ENCODE data around the gene P4HA2.

Gene P4HA2

GRCh38 chr5:132227485-132228240 is at the start of gene P4HA2:
P4HA2 (minus strand) TSS chr5:132227853; CDS start chr5:132218626, 9,227 bp downstream.
- Histone ChIP-seq H3K27ac (ENCODE audit: low read depth, low read length) (peak within 1 kb of the TSS; percentile 51), H3K36me3 (ENCODE audit: insufficient read depth, low read length) (no peaks in the 10 kb centered on the region), H3K4me3 (ENCODE audit: low read depth, low read length) (peak within 1 kb of the TSS; percentile 88), H2AFZ (ENCODE audit: low read length, unreplicated experiment) (peak within 1 kb of the TSS; percentile 68), H3K4me1 (ENCODE audit: control insufficient read depth, insufficient read depth, low read length, unreplicated experiment) (peaks cover 36% of the 10 kb centered on the region), H3K27me3 (ENCODE audit: insufficient read depth, low read length) (no peaks in the 10 kb centered on the region), H3K79me2 (ENCODE audit: control insufficient read depth, insufficient read depth, low read length, unreplicated experiment) (peaks cover 43% of the 10 kb centered on the region)

DNA sequence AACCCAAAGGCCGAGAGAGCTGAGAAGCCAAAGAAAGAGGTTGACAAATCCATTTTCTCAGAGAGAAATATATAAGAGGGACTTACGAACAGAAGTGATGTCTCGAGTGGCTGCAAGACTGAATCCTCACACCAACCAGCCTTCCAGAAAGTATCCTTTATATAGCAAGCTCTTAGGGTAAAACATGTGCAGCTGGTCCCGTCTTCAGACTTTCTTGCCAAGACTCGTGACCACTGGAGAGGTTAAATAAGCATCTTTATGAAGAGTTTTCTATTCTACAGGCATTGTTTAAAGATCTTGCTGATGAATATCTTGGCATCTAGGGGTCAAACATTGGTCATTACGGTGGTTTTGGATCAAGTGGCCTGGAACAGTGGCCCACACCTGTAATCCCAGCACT is 49.6 kb upstream of the P4HA2 start:
- Histone ChIP-seq H3K27ac (ENCODE audit: low read depth, low read length) (no peak overlapping the region), H2AFZ (ENCODE audit: low read length, unreplicated experiment) (no peak overlapping the region), H3K79me2 (ENCODE audit: control insufficient read depth, insufficient read depth, low read length, unreplicated experiment) (no peaks in the 10 kb centered on the region), H3K4me1 (ENCODE audit: control insufficient read depth, insufficient read depth, low read length, unreplicated experiment) (no peaks in the 10 kb centered on the region), H3K4me3 (ENCODE audit: low read depth, low read length) (no peak overlapping the region), H3K27me3 (ENCODE audit: insufficient read depth, low read length) (no peaks in the 10 kb centered on the region), H3K36me3 (ENCODE audit: insufficient read depth, low read length) (peaks cover under 1% of the 10 kb centered on the region; the same call in 1 of the 2 replicates)

DNA sequence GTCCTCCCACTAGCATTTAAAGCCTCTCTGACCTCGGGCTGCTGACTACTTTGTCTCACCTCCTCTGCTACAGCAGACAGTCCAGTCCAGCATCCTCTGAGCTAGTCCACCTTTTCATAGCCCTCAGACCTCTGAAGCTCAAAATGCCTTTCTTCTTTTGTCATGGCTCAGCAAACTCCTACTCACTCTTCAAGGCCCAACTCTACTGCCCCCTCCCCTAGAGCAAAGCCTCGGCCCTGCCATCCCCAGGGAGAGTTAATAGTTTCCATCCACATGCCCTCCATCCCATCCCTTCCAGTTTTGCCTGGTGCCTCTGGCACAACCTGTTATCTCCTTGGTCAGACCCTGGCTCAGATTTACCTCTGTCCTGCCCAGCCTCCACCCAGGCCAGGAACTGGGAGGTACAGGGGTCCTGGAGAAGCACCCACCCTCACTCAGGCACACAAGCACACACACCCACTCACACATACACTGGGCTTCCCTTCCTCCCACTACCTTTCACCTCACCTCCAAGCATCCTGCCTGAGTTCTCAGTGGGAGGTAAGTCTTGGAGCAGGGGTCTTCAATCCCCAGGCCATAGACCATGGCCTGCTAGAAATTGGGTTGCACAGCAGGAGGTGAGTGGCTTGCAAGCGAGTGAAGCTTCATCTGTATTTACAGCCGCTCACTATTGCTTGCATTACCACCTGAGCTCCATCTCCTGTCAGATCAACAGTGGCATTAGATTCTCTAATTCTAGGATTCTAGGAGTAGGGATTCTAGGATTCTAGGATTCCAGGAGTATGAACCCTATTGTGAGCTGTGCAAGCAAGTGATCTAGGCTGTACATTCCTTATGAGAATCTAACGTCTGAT is 47.9 kb upstream of the P4HA2 start:
- Histone ChIP-seq H2AFZ (ENCODE audit: low read length, unreplicated experiment) (no peak overlapping the region), H3K4me1 (ENCODE audit: control insufficient read depth, insufficient read depth, low read length, unreplicated experiment) (no peaks in the 10 kb centered on the region), H3K4me3 (ENCODE audit: low read depth, low read length) (no peak overlapping the region), H3K79me2 (ENCODE audit: control insufficient read depth, insufficient read depth, low read length, unreplicated experiment) (no peaks in the 10 kb centered on the region), H3K27ac (ENCODE audit: low read depth, low read length) (no peak overlapping the region), H3K36me3 (ENCODE audit: insufficient read depth, low read length) (peaks cover 9% of the 10 kb centered on the region; the same call in 1 of the 2 replicates), H3K27me3 (ENCODE audit: insufficient read depth, low read length) (no peaks in the 10 kb centered on the region)

DNA sequence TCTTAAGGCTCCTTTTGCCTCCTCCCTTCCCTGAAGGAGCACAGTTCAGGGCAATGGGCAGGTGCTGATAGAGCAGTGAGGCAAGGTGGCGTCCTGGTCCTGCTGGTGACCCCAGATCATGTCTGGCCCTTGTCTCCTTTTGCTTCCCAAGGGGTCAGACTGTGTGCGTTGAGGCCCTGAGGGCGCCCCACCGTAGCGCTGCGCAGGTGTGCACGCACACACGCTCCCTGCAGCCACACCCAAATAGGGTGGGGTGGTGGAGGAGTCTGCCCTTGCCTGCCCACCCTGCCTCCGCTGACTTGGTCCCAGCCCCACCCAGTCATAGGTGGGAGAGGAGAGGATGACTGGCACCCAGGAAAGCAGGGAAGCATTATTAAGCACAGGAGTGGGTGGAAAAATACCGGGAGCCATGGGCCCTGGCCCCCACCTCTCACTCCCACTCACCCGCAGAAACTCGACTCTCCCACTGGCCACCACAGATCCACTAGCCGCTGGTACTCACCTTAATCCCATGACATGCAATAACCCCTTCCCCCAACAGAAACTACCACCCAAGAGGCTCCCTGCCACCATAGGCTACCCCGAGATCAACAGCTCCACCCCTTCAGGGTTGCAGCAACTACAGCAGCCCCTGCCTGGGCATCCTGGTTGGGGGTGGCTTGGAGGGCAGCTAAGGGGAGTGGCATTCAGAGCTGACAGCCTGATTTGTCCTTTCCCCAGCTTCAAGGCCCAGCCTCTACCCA is 46.6 kb upstream of the P4HA2 start:
- Histone ChIP-seq H3K4me1 (ENCODE audit: control insufficient read depth, insufficient read depth, low read length, unreplicated experiment) (peaks cover 7% of the 10 kb centered on the region), H3K36me3 (ENCODE audit: insufficient read depth, low read length) (peaks cover 11% of the 10 kb centered on the region; the same call in 1 of the 2 replicates), H3K79me2 (ENCODE audit: control insufficient read depth, insufficient read depth, low read length, unreplicated experiment) (no peaks in the 10 kb centered on the region), H3K27ac (ENCODE audit: low read depth, low read length) (no peak overlapping the region), H3K4me3 (ENCODE audit: low read depth, low read length) (no peak overlapping the region), H2AFZ (ENCODE audit: low read length, unreplicated experiment) (no peak overlapping the region), H3K27me3 (ENCODE audit: insufficient read depth, low read length) (no peaks in the 10 kb centered on the region)

DNA sequence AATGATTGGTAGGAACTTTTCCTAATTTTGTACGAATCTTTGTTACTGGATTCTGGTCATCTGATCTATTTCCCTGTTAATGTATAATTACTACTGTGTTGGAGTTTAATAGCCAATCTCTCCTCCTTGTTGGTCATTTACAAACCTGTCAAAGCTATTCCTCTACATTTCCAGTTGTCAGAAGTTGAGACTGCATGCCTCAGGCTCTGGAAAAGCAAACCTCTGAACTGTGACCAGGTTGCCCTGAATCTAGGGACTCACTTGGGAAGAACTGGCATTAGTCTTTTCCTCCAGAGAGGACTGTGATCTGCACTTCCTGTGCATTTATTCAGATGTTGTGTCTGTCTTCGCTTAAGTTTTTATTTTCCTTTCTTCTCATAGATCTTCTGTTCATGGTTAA is 46.0 kb upstream of the P4HA2 start:
- H3K27me3 ChIP-seq (ENCODE audit: insufficient read depth, low read length) = no peaks in the 10 kb centered on the region
- H3K27ac ChIP-seq (ENCODE audit: low read depth, low read length) = no peak overlapping the region
- peaks cover 11% of the 10 kb centered on the region; the same call in 1 of the 2 replicates for H3K36me3 ChIP-seq (ENCODE audit: insufficient read depth, low read length)
- peaks cover 13% of the 10 kb centered on the region for H3K4me1 ChIP-seq (ENCODE audit: control insufficient read depth, insufficient read depth, low read length, unreplicated experiment)
- H3K79me2 ChIP-seq (ENCODE audit: control insufficient read depth, insufficient read depth, low read length, unreplicated experiment) = no peaks in the 10 kb centered on the region
- no peak overlapping the region for H2AFZ ChIP-seq (ENCODE audit: low read length, unreplicated experiment)
- H3K4me3 ChIP-seq (ENCODE audit: low read depth, low read length) = no peak overlapping the region

GRCh38 chr5:132272311-132273210 is 44.9 kb upstream of the P4HA2 start:
- Histone ChIP-seq H3K79me2 (ENCODE audit: control insufficient read depth, insufficient read depth, low read length, unreplicated experiment) (no peaks in the 10 kb centered on the region), H3K27ac (ENCODE audit: low read depth, low read length) (no peak overlapping the region), H3K36me3 (ENCODE audit: insufficient read depth, low read length) (peaks cover 11% of the 10 kb centered on the region; the same call in 1 of the 2 replicates), H3K4me1 (ENCODE audit: control insufficient read depth, insufficient read depth, low read length, unreplicated experiment) (peaks cover 22% of the 10 kb centered on the region), H2AFZ (ENCODE audit: low read length, unreplicated experiment) (no peak overlapping the region), H3K27me3 (ENCODE audit: insufficient read depth, low read length) (no peaks in the 10 kb centered on the region), H3K4me3 (ENCODE audit: low read depth, low read length) (no peak overlapping the region)

DNA sequence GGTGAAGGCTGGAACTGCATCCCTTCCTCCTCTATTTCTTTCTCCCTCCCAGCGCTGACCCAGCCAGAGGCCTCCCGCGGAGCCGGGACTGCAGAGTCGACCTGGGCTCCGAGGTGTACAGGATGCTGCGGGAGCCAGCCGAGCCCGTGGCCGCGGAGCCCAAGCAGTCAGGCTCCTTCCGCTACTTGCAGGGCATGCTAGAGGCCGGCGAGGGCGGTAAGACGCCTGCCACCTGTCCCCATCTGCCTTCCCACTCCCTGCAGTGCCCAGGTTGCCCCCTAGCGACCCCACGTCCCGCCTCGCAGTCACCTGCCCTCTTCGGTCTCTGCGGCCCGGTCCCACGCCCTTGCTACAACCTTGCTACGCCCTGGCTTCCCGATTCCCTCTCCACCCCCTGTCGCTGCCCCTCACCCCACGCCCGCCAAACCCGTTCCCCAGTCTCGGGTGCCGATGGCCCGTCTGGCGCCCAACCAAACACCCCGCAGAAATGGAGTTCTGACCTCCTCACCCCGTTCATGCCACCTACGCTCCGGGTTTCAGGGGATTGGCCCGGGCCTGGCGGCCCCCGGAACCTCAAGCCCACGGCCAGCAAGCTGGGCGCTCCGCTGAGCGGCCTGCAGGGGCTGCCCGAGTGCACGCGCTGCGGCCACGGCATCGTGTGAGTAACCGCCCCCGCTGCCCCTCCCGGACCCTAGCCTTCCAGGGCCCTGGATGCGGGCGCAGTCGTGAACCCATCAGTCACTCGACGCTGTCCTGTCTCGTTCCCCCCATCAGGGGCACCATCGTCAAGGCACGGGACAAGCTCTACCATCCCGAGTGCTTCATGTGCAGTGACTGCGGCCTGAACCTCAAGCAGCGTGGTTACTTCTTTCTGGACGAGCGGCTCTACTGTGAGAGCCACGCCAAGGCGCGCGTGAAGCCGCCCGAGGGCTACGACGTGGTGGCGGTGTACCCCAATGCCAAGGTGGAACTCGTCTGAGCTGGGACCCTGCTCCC is 43.9 kb upstream of the P4HA2 start:
- Histone ChIP-seq H3K79me2 (ENCODE audit: control insufficient read depth, insufficient read depth, low read length, unreplicated experiment) (peaks cover 3% of the 10 kb centered on the region), H3K4me1 (ENCODE audit: control insufficient read depth, insufficient read depth, low read length, unreplicated experiment) (peaks cover 22% of the 10 kb centered on the region), H3K36me3 (ENCODE audit: insufficient read depth, low read length) (peaks cover 19% of the 10 kb centered on the region; the same call in 1 of the 2 replicates), H3K27me3 (ENCODE audit: insufficient read depth, low read length) (no peaks in the 10 kb centered on the region), H3K4me3 (ENCODE audit: low read depth, low read length) (no peak overlapping the region), H2AFZ (ENCODE audit: low read length, unreplicated experiment) (no peak overlapping the region), H3K27ac (ENCODE audit: low read depth, low read length) (no peak overlapping the region)

DNA sequence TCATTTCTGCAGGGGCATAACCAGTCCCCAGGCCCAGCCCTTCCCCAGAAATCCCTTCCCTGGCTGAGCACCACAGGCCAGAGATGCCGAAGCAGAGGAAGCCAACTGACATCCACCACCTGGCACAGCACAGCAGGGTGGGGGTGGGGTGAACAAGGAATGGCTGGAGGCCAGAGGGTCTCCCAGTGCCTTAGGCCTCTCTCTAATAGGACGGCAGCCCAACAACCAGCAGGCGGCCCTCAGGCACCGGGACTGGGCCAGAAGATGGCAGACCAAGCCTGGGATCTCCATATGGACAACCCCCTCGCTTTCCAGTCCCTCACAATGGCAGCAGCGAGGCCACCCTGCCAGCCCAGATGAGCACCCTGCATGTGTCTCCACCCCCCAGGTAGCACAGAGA is 43.1 kb upstream of the P4HA2 start:
- no peaks in the 10 kb centered on the region for H3K27me3 ChIP-seq (ENCODE audit: insufficient read depth, low read length)
- no peak overlapping the region for H3K27ac ChIP-seq (ENCODE audit: low read depth, low read length)
- H2AFZ ChIP-seq (ENCODE audit: low read length, unreplicated experiment) = no peak overlapping the region
- H3K36me3 ChIP-seq (ENCODE audit: insufficient read depth, low read length) = peaks cover 20% of the 10 kb centered on the region; the same call in 1 of the 2 replicates
- H3K79me2 ChIP-seq (ENCODE audit: control insufficient read depth, insufficient read depth, low read length, unreplicated experiment) = peaks cover 7% of the 10 kb centered on the region
- no peak overlapping the region for H3K4me3 ChIP-seq (ENCODE audit: low read depth, low read length)
- H3K4me1 ChIP-seq (ENCODE audit: control insufficient read depth, insufficient read depth, low read length, unreplicated experiment) = peaks cover 29% of the 10 kb centered on the region

DNA sequence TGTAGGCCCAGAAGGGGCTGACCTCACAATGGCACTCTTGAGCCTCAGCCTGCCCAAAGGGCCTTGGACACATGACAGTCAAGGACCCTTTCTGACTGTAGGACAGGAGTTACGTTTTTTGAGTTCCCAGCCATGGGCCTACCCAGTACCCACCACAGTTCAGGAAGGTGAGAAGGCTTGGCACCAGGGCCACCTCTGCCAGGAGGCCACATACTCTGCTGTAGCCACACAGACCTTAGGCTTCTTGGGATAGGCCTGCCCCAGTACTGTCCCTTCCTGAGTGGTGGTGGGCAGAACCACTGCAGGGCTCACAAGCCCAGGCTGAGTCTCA is 42.6 kb upstream of the P4HA2 start:
- H3K27ac ChIP-seq (ENCODE audit: low read depth, low read length) = no peak overlapping the region
- no peaks in the 10 kb centered on the region for H3K27me3 ChIP-seq (ENCODE audit: insufficient read depth, low read length)
- peaks cover 7% of the 10 kb centered on the region for H3K79me2 ChIP-seq (ENCODE audit: control insufficient read depth, insufficient read depth, low read length, unreplicated experiment)
- H3K4me1 ChIP-seq (ENCODE audit: control insufficient read depth, insufficient read depth, low read length, unreplicated experiment) = peaks cover 33% of the 10 kb centered on the region
- peaks cover 20% of the 10 kb centered on the region; the same call in 1 of the 2 replicates for H3K36me3 ChIP-seq (ENCODE audit: insufficient read depth, low read length)
- H2AFZ ChIP-seq (ENCODE audit: low read length, unreplicated experiment) = no peak overlapping the region
- no peak overlapping the region for H3K4me3 ChIP-seq (ENCODE audit: low read depth, low read length)

Measured in ACC112 (cell line).